Sigmoid colon (tissue), 7 donors: Measurements from ENCODE around the gene SLC15A1. TPM values are rescaled to one million over a fixed set of nuclear protein-coding genes. Genes with fewer than 3 reads are reported as not detected.
"Not testable (repeated sequence)": the region's sequence is repeated elsewhere in the genome, so short reads cannot be mapped to it uniquely, and the experiment has no call there.

Source experiments
- DNase-seq: peaks from one replicate; pipeline ENCODE4 v3.0.0-alpha.2; 2019
- H3K27ac ChIP-seq, 4 donors: fragments of 200-600 bp; sonication (generic); one replicate each; pipeline ENCODE4 v1.5.1; 2016 to 2019; ENCODE audit warnings: mild to moderate bottlenecking in 1 of 4
- H3K27me3 ChIP-seq, 3 donors: fragments of 200-600 bp; sonication (generic); one replicate each; pipeline ENCODE4 v1.5.1; 2019; ENCODE audit warnings: mild to moderate bottlenecking in 1 of 3
- H3K36me3 ChIP-seq, 4 donors: fragments of 200-600 bp; sonication (generic); one replicate each; pipeline ENCODE4 v1.5.1; 2016 to 2019
- H3K4me1 ChIP-seq, 4 donors: fragments of 200-600 bp; sonication (generic); one replicate each; pipeline ENCODE4 v1.5.1; 2017 to 2019
- H3K4me3 ChIP-seq, 4 donors: fragments of 200-600 bp; sonication (generic); one replicate each; pipeline ENCODE4 v1.5.1; 2017 to 2019; ENCODE audit warnings: mild to moderate bottlenecking in 2 of 4, moderate library complexity in 1 of 4
- H3K9me3 ChIP-seq, 4 donors: fragments of 200-600 bp in 3 of 4; sonication (generic) in 3 of 4; one replicate each; pipeline versions ENCODE4 v1.5.1 to v1.6.1; 2013 to 2019
- CTCF ChIP-seq, 4 experiments: fragments of 450-650 bp in 3 of 4; fragments of 200-600 bp in 1 of 4; IDR thresholded peaks; one replicate each; pipeline ENCODE4 v1.5.1; 2016 to 2019; ENCODE audit warnings: antibody characterized with exemption in 4 of 4, mild to moderate bottlenecking in 3 of 4, moderate library complexity in 2 of 4
- EP300 ChIP-seq, 4 donors: sonication (generic); formaldehyde crosslinking; IDR thresholded peaks; one replicate each; pipeline ENCODE4 v1.6.1; 2017; ENCODE audit warnings: antibody characterized with exemption in 4 of 4
- POLR2A ChIP-seq, 2 donors: fragments of 450-650 bp; IDR thresholded peaks; one replicate each; pipeline ENCODE4 v1.6.1; 2016; ENCODE audit warnings: antibody characterized with exemption in 2 of 2, mild to moderate bottlenecking in 2 of 2, moderate library complexity in 2 of 2
- POLR2AphosphoS5 ChIP-seq, 4 donors: sonication (generic); formaldehyde crosslinking; IDR thresholded peaks; one replicate each; pipeline ENCODE4 v1.6.1; 2017; ENCODE audit warnings: antibody characterized with exemption in 4 of 4
- WGBS, 2 donors: extraction: QIAGEN DNeasy Blood & Tissue Kit; methylation state at CpG; one replicate each; pipeline ENCODE4 v1.1.7; 2013; 5-methylcytosine and 5-hydroxymethylcytosine counted together
- intact Hi-C: fragments of 100-400 bp; cut with DNase I; formaldehyde crosslinking; loops from one replicate; pipeline ENCODE4 v1.15.1; 2023
- polyA plus RNA-seq, 3 donors: library from polyadenylated mRNA; stranded (reverse); fragments of 200-250 nt; gene quantifications; one replicate each; pipeline ENCODE4 v1.2.3, GENCODE V29; 2013
- total RNA-seq, 4 donors: library from RNA; depleted of rRNA; stranded (reverse); fragments of >200 nt; gene quantifications; one replicate each; pipeline ENCODE4 v1.1.0, GENCODE V29; 2016
- donor health status: healthy with polysubstance abuse.
- donor health status: Bipolar disorder and iron deficiency.
- donor health status: healthy.

SLC15A1 gene
- total and polyA plus RNA-seq, 7 donors, result under 0.01 to 11.1 (median 2.1) TPM; not detected in 2

- Histone ChIP-seq H3K4me1 (no peaks in the 10 kb centered on the region), H3K9me3 (no peaks in the 10 kb centered on the region), H3K36me3 (no peaks in the 10 kb centered on the region), H3K27me3 (no peaks in the 10 kb centered on the region), H3K4me3 (peak overlapping the region in 2 of 4 donors; percentile 6 to 19), H3K27ac (no peak overlapping the region)
- intact Hi-C loops, result no loop called here
- TF ChIP-seq CTCF (IDR thresholded peaks at IDR 0.05) (no peak), POLR2AphosphoS5 (IDR thresholded peaks at IDR 0.05) (no peak), POLR2A (IDR thresholded peaks at IDR 0.05) (no peak), EP300 (IDR thresholded peaks at IDR 0.05) (no peak)
- 50 to 75% methylated on average over 15 of the region's 15 CpGs for WGBS, 2 donors
- DNase-seq, result no peak
Observed at GRCh38 chr13:98761986-98762616, 9.6 kb upstream of the SLC15A1 start.

- Histone ChIP-seq H3K27me3 (no peaks in the 10 kb centered on the region), H3K4me1 (no peaks in the 10 kb centered on the region), H3K36me3 (no peaks in the 10 kb centered on the region), H3K27ac (no peak overlapping the region), H3K4me3 (peak overlapping the region in 2 of 4 donors; percentile 6 to 19), H3K9me3 (no peaks in the 10 kb centered on the region)
- TF ChIP-seq POLR2AphosphoS5 (IDR thresholded peaks at IDR 0.05), result no peak
- TF ChIP-seq CTCF (IDR thresholded peaks at IDR 0.05), result no peak
- TF ChIP-seq EP300 (IDR thresholded peaks at IDR 0.05), result no peak
- no peak for TF ChIP-seq POLR2A (IDR thresholded peaks at IDR 0.05)
- intact Hi-C loops, result no loop called here
- WGBS, 2 donors, result 62 to 72% methylated on average over 15 of the region's 15 CpGs
- DNase-seq, result no peak
Observed at GRCh38 chr13:98761126-98761985, 8.9 kb upstream of the SLC15A1 start.

- Histone ChIP-seq H3K4me3 (no peak overlapping the region), H3K9me3 (no peaks in the 10 kb centered on the region), H3K27ac (no peak overlapping the region), H3K27me3 (peaks cover 14 to 42% (median 29%) of the 10 kb centered on the region in 3 donors), H3K4me1 (peaks cover 0 to 15% (median 12%) of the 10 kb centered on the region in 4 donors), H3K36me3 (no peaks in the 10 kb centered on the region)
- DNase-seq, result no peak
- intact Hi-C loops, result no loop called here
- TF ChIP-seq CTCF (IDR thresholded peaks at IDR 0.05), result no peak
- no peak for TF ChIP-seq EP300 (IDR thresholded peaks at IDR 0.05)
- no peak for TF ChIP-seq POLR2AphosphoS5 (IDR thresholded peaks at IDR 0.05)
- TF ChIP-seq POLR2A (IDR thresholded peaks at IDR 0.05), result no peak
- WGBS, 2 donors, result 68 to 75% methylated on average over 9 of the region's 9 CpGs
Observed at GRCh38 chr13:98755729-98756128, 3.3 kb upstream of the SLC15A1 start.

- no peak for DNase-seq
- no peak overlapping the region for H3K4me3 ChIP-seq
- peaks cover 0 to 15% (median 12%) of the 10 kb centered on the region in 4 donors for H3K4me1 ChIP-seq
- 67 to 80% methylated on average over 2 of the region's 2 CpGs for WGBS, 2 donors
- H3K27me3 ChIP-seq, result peaks cover 14 to 47% (median 29%) of the 10 kb centered on the region in 3 donors
- H3K27ac ChIP-seq, result no peak overlapping the region
- H3K9me3 ChIP-seq, result no peaks in the 10 kb centered on the region
- no peak for TF ChIP-seq CTCF (IDR thresholded peaks at IDR 0.05)
- no peak for TF ChIP-seq POLR2AphosphoS5 (IDR thresholded peaks at IDR 0.05)
- no peak for TF ChIP-seq POLR2A (IDR thresholded peaks at IDR 0.05)
- TF ChIP-seq EP300 (IDR thresholded peaks at IDR 0.05), result no peak
- H3K36me3 ChIP-seq, result no peaks in the 10 kb centered on the region
- intact Hi-C loops, result no loop called here
Observed at GRCh38 chr13:98755116-98755515, 2.6 kb upstream of the SLC15A1 start.

GRCh38 chr13:98754468-98754867 lies 2.0 kb upstream of the SLC15A1 start:
- intact Hi-C loops, DNase-seq: not testable (repeated sequence)
- 88 to 91% methylated on average over 4 of the region's 4 CpGs for WGBS, 2 donors

More at GRCh38 chr13:98754468-98754867, 2.0 kb upstream of the SLC15A1 start:
- not testable (repeated sequence) for H3K4me3 ChIP-seq, H3K36me3 ChIP-seq, H3K27ac ChIP-seq, H3K9me3 ChIP-seq
- peaks cover 0 to 15% (median 12%) of the 10 kb centered on the region in 4 donors for H3K4me1 ChIP-seq
- peaks cover 14 to 47% (median 29%) of the 10 kb centered on the region in 3 donors for H3K27me3 ChIP-seq
